Mesothelial cell of epicardium (in vitro differentiated cells): ENCODE measurements around the gene IGSF9B. TPM values are rescaled to one million over a fixed set of nuclear protein-coding genes. Genes with fewer than 3 reads are reported as not detected.

ENCODE experiments used
- DNase-seq, 2 experiments: peaks; one replicate each; pipeline ENCODE4 v3.0.0; 2021; ENCODE audit warnings: low spot score in 2 of 2; ENCODE audit not compliant: unreplicated experiment in 2 of 2
- H3K27ac Mint-ChIP-seq: 2 replicates; pipeline ENCODE4 v1.8.0; 2021; ENCODE audit warnings: mixed read lengths
- H3K27me3 Mint-ChIP-seq: 2 replicates; pipeline ENCODE4 v1.8.0; 2021; ENCODE audit warnings: low read depth, mixed read lengths
- H3K36me3 Mint-ChIP-seq: 2 replicates; pipeline ENCODE4 v1.8.0; 2021; ENCODE audit warnings: mixed read lengths
- H3K4me1 Mint-ChIP-seq: 2 replicates; pipeline ENCODE4 v1.8.0; 2021; ENCODE audit warnings: mixed read lengths
- H3K4me3 Mint-ChIP-seq: 2 replicates; pipeline ENCODE4 v1.8.0; 2021; ENCODE audit warnings: mild to moderate bottlenecking, moderate library complexity, mixed read lengths
- H3K9me3 Mint-ChIP-seq: 2 replicates; pipeline ENCODE4 v1.8.0; 2021; ENCODE audit warnings: mixed read lengths
- CTCF ChIP-seq: fragments of 200-600 bp; sonication (generic); IDR thresholded peaks from one replicate; pipeline ENCODE4 v1.5.0; 2021; ENCODE audit warnings: antibody characterized with exemption; ENCODE audit not compliant: unreplicated experiment
- total RNA-seq: library from RNA; stranded (reverse); gene quantifications from 3 replicates; pipeline ENCODE4 v1.2.1, GENCODE V29; 2021

Gene IGSF9B
- total RNA-seq, 1 donor from 2014 or later = 4.8 TPM

DNA sequence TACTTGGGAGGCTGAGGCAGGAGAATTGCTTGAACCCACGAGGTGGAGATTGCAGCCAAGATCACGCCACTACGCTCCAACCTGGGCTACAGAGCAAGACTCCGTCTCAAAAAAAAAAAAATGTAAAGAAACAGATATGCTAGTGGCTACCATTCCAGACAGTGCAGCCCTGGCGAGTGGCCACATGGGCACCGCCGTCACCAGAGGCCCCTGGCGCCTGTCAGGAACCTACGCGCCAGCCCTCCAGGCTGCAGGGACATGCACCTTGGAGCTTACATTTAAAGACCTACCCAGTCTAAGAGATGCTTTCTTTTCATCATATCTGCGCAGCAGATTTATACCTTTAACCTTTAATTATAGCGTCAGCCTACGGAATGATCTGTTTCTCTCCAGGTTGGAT, 37.2 kb upstream of the IGSF9B start:
- DNase-seq = no peak
- Mint-ChIP-seq H3K27ac (no peak overlapping the region), H3K4me3 (no peak overlapping the region), H3K36me3 (no peaks in the 10 kb centered on the region), H3K9me3 (no peaks in the 10 kb centered on the region), H3K27me3 (peaks cover 63% of the 10 kb centered on the region), H3K4me1 (no peaks in the 10 kb centered on the region)
- no peak for TF ChIP-seq CTCF

- no peaks in the 10 kb centered on the region for H3K36me3 Mint-ChIP-seq
- H3K27ac Mint-ChIP-seq = no peak overlapping the region
- H3K27me3 Mint-ChIP-seq = peaks cover 64% of the 10 kb centered on the region
- no peaks in the 10 kb centered on the region for H3K9me3 Mint-ChIP-seq
- H3K4me1 Mint-ChIP-seq = no peaks in the 10 kb centered on the region
- TF ChIP-seq CTCF = no peak
- no peak for DNase-seq
- H3K4me3 Mint-ChIP-seq = no peak overlapping the region
Measured at GRCh38 chr11:133993107-133993506, 36.3 kb upstream of the IGSF9B start.

GRCh38 chr11:133992121-133992520, 35.4 kb upstream of the IGSF9B start:
- Mint-ChIP-seq H3K9me3 (no peaks in the 10 kb centered on the region), H3K4me3 (no peak overlapping the region), H3K36me3 (no peaks in the 10 kb centered on the region), H3K27ac (no peak overlapping the region), H3K27me3 (peaks cover 62% of the 10 kb centered on the region), H3K4me1 (no peaks in the 10 kb centered on the region)
- no peak for DNase-seq
- no peak for TF ChIP-seq CTCF

DNA sequence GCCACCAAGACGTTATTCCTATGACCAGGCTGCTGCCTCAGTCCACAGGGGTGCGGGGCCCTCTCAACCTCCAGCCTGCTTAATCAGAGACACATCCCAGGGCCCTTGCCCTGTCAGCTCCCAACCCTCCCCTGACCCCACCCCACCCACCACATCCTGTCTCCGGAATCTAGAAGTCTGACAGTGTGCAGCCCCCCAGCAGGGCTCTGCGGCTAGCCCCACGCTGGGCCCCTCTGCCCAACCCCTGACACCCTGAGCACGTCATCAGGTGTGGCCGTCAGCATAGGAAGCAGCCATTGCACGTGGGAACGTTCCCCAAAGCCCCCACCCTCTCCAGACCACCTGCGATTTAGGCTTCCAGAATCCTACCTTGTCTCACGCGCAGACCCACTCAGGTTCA, 34.3 kb upstream of the IGSF9B start:
- TF ChIP-seq CTCF = no peak
- H3K4me1 Mint-ChIP-seq = no peaks in the 10 kb centered on the region
- H3K4me3 Mint-ChIP-seq = no peak overlapping the region
- no peak for DNase-seq
- no peaks in the 10 kb centered on the region for H3K36me3 Mint-ChIP-seq
- H3K9me3 Mint-ChIP-seq = no peaks in the 10 kb centered on the region
- peaks cover 64% of the 10 kb centered on the region for H3K27me3 Mint-ChIP-seq
- H3K27ac Mint-ChIP-seq = no peak overlapping the region

GRCh38 chr11:133990501-133990900, 33.7 kb upstream of the IGSF9B start:
- Mint-ChIP-seq H3K27me3 (peaks cover 64% of the 10 kb centered on the region), H3K4me3 (no peak overlapping the region), H3K4me1 (no peaks in the 10 kb centered on the region), H3K36me3 (no peaks in the 10 kb centered on the region), H3K27ac (no peak overlapping the region), H3K9me3 (no peaks in the 10 kb centered on the region)
- TF ChIP-seq CTCF = no peak
- DNase-seq = no peak

DNA sequence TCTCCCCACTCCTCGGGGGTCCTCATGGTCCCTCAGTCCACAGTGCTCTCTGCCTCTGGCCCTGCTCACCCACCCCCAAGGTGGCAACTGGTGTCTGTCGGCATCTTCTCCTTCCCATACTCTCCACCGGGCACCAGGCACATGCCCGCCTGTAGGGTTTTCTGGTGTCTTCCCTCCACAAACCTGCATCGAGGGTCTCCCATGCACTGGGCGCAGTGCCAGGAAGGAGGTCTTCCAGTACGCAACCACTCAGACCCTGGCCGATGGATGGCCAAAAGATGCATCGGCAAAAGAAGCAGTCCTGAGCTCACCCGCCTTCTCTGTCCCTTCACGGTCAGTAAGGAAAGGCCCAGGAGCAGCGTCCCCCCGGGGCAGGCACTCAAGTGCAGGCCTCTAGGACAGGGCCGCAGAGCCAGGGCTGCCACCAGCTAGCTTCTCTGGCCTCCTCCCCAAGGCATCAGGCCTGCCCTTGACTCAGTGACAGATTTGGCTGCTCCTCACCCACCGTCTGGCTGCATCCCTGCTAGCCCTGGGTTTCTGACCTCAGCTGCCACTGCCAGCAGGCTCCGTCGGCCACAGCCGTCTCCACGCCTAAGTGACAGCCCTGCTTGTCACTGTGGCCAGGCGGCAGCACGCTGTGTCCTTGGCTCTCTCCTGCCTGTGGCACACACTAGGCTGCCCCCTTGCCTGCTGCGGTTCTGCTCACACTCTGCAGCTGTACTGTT, 32.1 kb upstream of the IGSF9B start:
- H3K4me3 Mint-ChIP-seq = no peak overlapping the region
- TF ChIP-seq CTCF = no peak
- H3K9me3 Mint-ChIP-seq = no peaks in the 10 kb centered on the region
- no peak for DNase-seq
- no peaks in the 10 kb centered on the region for H3K4me1 Mint-ChIP-seq
- H3K27ac Mint-ChIP-seq = no peak overlapping the region
- peaks cover 57% of the 10 kb centered on the region for H3K27me3 Mint-ChIP-seq
- no peaks in the 10 kb centered on the region for H3K36me3 Mint-ChIP-seq
